ENCODE measurements around the gene HOXA3.

Gene HOXA3

GRCh38 chr7:27112361-27112760 lies 40.0 kb downstream of the HOXA3 start:
- no peak overlapping the region for H3K4me3 ChIP-seq (ENCODE audit: low read depth, low read length)
- no peak overlapping the region for H2BK12ac ChIP-seq (ENCODE audit: low read length)
- peaks cover 13% of the 10 kb centered on the region for H3K9me3 ChIP-seq (ENCODE audit: insufficient read depth, low read depth, low read length)
- no peak overlapping the region for H2AFZ ChIP-seq (ENCODE audit: insufficient read depth, low read length, poor library complexity)
- no peaks in the 10 kb centered on the region for H3K36me3 ChIP-seq (ENCODE audit: control insufficient read depth in 1 of 2, insufficient read depth in 2 of 2, low read length in 2 of 2)
- H4K12ac ChIP-seq (ENCODE audit: low read depth, low read length), result no peak overlapping the region
- H4K91ac ChIP-seq (ENCODE audit: low read depth, low read length), result no peak overlapping the region
- H2BK5ac ChIP-seq (ENCODE audit: low read depth, low read length, poor library complexity), result no peak overlapping the region
- WGBS (ENCODE audit: extremely low coverage, insufficient coverage, insufficient read length), result no CpG with 5 or more reads among the region's 4 CpGs
- peaks cover 83% of the 10 kb centered on the region for H3K27me3 ChIP-seq (ENCODE audit: insufficient read depth, low read length)
- no peak overlapping the region for H3K23ac ChIP-seq (ENCODE audit: low read length)
- DNase-seq, result no peak
- H3K79me2 ChIP-seq (ENCODE audit: control insufficient read depth, insufficient read depth, low read length, poor library complexity), result no peaks in the 10 kb centered on the region
- H3K4me2 ChIP-seq (ENCODE audit: low read length), result no peak overlapping the region
- no peak overlapping the region for H4K8ac ChIP-seq (ENCODE audit: low read depth, low read length)
- no peak overlapping the region for H2BK120ac ChIP-seq (ENCODE audit: insufficient read depth, low read length, poor library complexity)
- no peak overlapping the region for H3K4ac ChIP-seq (ENCODE audit: low read depth, low read length)
- H3K27ac ChIP-seq (ENCODE audit: low read depth, low read length), result no peak overlapping the region
- no peak overlapping the region for H2AK5ac ChIP-seq (ENCODE audit: low read length)
- H3K9ac ChIP-seq (ENCODE audit: low read length), result no peak overlapping the region
- no peaks in the 10 kb centered on the region for H3K79me1 ChIP-seq (ENCODE audit: low read length)
- no peak overlapping the region for H3K14ac ChIP-seq (ENCODE audit: low read length)
- H3K18ac ChIP-seq (ENCODE audit: low read length), result no peak overlapping the region
- peaks cover 2 to 7% of the 10 kb centered on the region in 2 experiments for H3K4me1 ChIP-seq (ENCODE audit: control insufficient read depth in 1 of 2, insufficient read depth in 2 of 2, low read length in 2 of 2)

- H2AK5ac ChIP-seq (ENCODE audit: low read length), result no peak overlapping the region
- no peak overlapping the region for H3K27ac ChIP-seq (ENCODE audit: low read depth, low read length)
- no peaks in the 10 kb centered on the region for H3K79me2 ChIP-seq (ENCODE audit: control insufficient read depth, insufficient read depth, low read length, poor library complexity)
- no peak overlapping the region for H3K14ac ChIP-seq (ENCODE audit: low read length)
- H4K91ac ChIP-seq (ENCODE audit: low read depth, low read length), result no peak overlapping the region
- H2AFZ ChIP-seq (ENCODE audit: insufficient read depth, low read length, poor library complexity), result no peak overlapping the region
- H2BK5ac ChIP-seq (ENCODE audit: low read depth, low read length, poor library complexity), result no peak overlapping the region
- peaks cover 77% of the 10 kb centered on the region for H3K27me3 ChIP-seq (ENCODE audit: insufficient read depth, low read length)
- H3K79me1 ChIP-seq (ENCODE audit: low read length), result no peaks in the 10 kb centered on the region
- peaks cover 2 to 7% of the 10 kb centered on the region in 2 experiments for H3K4me1 ChIP-seq (ENCODE audit: control insufficient read depth in 1 of 2, insufficient read depth in 2 of 2, low read length in 2 of 2)
- no peak overlapping the region for H3K18ac ChIP-seq (ENCODE audit: low read length)
- WGBS (ENCODE audit: extremely low coverage, insufficient coverage, insufficient read length), result no CpG with 5 or more reads among the region's 4 CpGs
- H3K4me3 ChIP-seq (ENCODE audit: low read depth, low read length), result no peak overlapping the region
- H3K4ac ChIP-seq (ENCODE audit: low read depth, low read length), result no peak overlapping the region
- H2BK12ac ChIP-seq (ENCODE audit: low read length), result no peak overlapping the region
- H2BK120ac ChIP-seq (ENCODE audit: insufficient read depth, low read length, poor library complexity), result no peak overlapping the region
- no peak overlapping the region for H3K9ac ChIP-seq (ENCODE audit: low read length)
- H3K9me3 ChIP-seq (ENCODE audit: insufficient read depth, low read depth, low read length), result peaks cover 13% of the 10 kb centered on the region
- H3K4me2 ChIP-seq (ENCODE audit: low read length), result no peak overlapping the region
- H4K8ac ChIP-seq (ENCODE audit: low read depth, low read length), result no peak overlapping the region
- DNase-seq, result no peak
- H4K12ac ChIP-seq (ENCODE audit: low read depth, low read length), result no peak overlapping the region
- H3K36me3 ChIP-seq (ENCODE audit: control insufficient read depth in 1 of 2, insufficient read depth in 2 of 2, low read length in 2 of 2), result no peaks in the 10 kb centered on the region
- H3K23ac ChIP-seq (ENCODE audit: low read length), result no peak overlapping the region
These were observed 40.6 kb downstream of the HOXA3 start for GRCh38 chr7:27111751-27112277.

DNA sequence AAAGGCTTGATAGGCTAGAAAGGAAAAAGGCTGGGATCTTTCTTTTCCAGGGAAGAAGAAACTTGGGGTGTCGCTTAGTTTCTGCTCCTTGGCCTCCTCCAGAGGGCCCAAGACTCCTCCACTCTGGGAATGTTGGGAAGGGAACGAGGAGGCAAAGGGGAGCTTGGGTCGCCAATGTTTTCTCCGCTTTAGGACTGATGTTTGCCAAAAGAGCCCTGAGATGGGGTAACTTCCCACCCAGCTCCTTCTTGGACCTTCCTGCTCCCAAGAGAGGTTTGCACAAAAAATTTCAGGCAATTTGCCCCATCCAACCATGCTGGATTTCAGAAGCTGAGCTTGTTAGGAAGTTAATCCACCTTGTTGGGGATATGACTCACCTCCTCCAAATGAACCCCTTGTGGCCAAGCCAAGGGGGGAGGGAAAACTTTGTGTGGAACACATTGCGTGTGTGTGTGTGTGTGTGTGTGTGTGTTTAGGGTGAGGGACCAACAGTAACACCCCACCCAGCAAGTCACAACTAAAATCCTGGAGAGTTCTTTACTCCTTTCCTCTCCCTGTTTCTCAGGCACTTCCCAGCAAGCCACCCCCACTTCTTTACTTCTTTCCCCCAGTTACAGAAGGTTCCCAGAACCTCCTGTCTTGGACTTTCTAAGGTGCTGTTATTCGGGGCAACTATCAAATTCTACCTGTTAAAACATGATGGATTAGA lies 41.2 kb downstream of the HOXA3 start:
- Histone ChIP-seq H3K14ac (ENCODE audit: low read length) (no peak overlapping the region), H3K4me2 (ENCODE audit: low read length) (no peak overlapping the region), H2AK5ac (ENCODE audit: low read length) (no peak overlapping the region), H2BK120ac (ENCODE audit: insufficient read depth, low read length, poor library complexity) (no peak overlapping the region), H3K4me1 (ENCODE audit: control insufficient read depth in 1 of 2, insufficient read depth in 2 of 2, low read length in 2 of 2) (peaks cover 5 to 7% of the 10 kb centered on the region in 2 experiments), H3K9me3 (ENCODE audit: insufficient read depth, low read depth, low read length) (peaks cover 13% of the 10 kb centered on the region), H3K4ac (ENCODE audit: low read depth, low read length) (no peak overlapping the region), H3K36me3 (ENCODE audit: control insufficient read depth in 1 of 2, insufficient read depth in 2 of 2, low read length in 2 of 2) (no peaks in the 10 kb centered on the region), H3K79me2 (ENCODE audit: control insufficient read depth, insufficient read depth, low read length, poor library complexity) (no peaks in the 10 kb centered on the region), H4K8ac (ENCODE audit: low read depth, low read length) (no peak overlapping the region), H4K12ac (ENCODE audit: low read depth, low read length) (no peak overlapping the region), H3K23ac (ENCODE audit: low read length) (no peak overlapping the region), H3K9ac (ENCODE audit: low read length) (no peak overlapping the region), H3K27ac (ENCODE audit: low read depth, low read length) (no peak overlapping the region), H2AFZ (ENCODE audit: insufficient read depth, low read length, poor library complexity) (no peak overlapping the region), H2BK12ac (ENCODE audit: low read length) (no peak overlapping the region), H3K79me1 (ENCODE audit: low read length) (no peaks in the 10 kb centered on the region), H3K27me3 (ENCODE audit: insufficient read depth, low read length) (peaks cover 80% of the 10 kb centered on the region), H3K18ac (ENCODE audit: low read length) (no peak overlapping the region), H4K91ac (ENCODE audit: low read depth, low read length) (no peak overlapping the region), H3K4me3 (ENCODE audit: low read depth, low read length) (no peak overlapping the region), H2BK5ac (ENCODE audit: low read depth, low read length, poor library complexity) (no peak overlapping the region)
- DNase-seq, result no peak
- WGBS (ENCODE audit: extremely low coverage, insufficient coverage, insufficient read length), result no CpG with 5 or more reads among the region's 6 CpGs

DNA sequence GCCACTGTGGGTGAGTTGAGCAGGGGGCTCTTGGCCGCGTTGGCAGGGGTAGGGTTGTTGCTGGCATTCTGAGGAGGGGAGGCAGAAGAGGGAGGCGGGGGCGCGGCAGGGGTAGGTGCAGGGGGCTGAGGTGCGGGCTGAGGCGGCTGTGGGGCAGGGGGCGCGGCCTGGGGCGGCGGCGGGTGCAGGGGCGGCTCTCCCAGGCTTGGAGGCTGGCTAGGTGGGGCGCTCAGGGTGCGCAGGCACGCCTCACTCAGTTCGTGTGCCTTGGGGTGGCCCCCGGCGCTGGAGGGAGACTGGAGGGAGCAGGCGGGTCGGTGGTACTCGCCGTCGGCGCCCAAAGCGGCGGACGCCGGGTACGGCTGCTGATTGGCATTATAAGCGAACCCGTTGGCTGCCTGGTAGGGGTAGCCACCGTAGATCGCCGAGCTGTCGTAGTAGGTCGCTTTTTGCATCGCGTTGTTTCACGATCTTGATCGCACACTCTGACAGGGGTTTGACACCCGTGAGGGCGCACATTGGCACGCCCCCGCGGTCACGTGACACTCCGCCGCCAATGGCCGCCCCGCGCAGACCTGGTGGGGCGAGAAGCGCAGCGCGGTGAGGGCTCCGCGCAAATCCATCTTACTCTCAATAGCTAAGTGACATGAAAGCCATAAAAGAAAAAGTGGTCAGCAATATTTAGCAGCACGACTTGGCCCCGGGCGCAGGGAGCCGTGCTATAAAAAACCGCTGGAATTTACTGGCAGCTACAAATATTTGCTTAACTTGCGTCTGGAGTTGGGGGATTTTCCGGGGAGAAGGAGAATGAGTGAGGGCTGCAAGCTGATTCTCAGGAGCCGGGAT lies 42.0 kb downstream of the HOXA3 start:
- WGBS (ENCODE audit: extremely low coverage, insufficient coverage, insufficient read length), result no CpG with 5 or more reads among the region's 66 CpGs
- peak overlapping the region; percentile 44 for H3K4me2 ChIP-seq (ENCODE audit: low read length)

More for the DNA sequence above, 42.0 kb downstream of the HOXA3 start:
- H3K79me1 ChIP-seq (ENCODE audit: low read length), result no peaks in the 10 kb centered on the region
- no peak overlapping the region for H4K8ac ChIP-seq (ENCODE audit: low read depth, low read length)
- no peak overlapping the region for H2BK12ac ChIP-seq (ENCODE audit: low read length)
- peak overlapping the region; percentile 21 for H3K4me3 ChIP-seq (ENCODE audit: low read depth, low read length)
- no peak overlapping the region for H2AFZ ChIP-seq (ENCODE audit: insufficient read depth, low read length, poor library complexity)
- H3K79me2 ChIP-seq (ENCODE audit: control insufficient read depth, insufficient read depth, low read length, poor library complexity), result no peaks in the 10 kb centered on the region
- H3K14ac ChIP-seq (ENCODE audit: low read length), result no peak overlapping the region
- no peak for DNase-seq
- H4K12ac ChIP-seq (ENCODE audit: low read depth, low read length), result no peak overlapping the region
- H3K4me1 ChIP-seq (ENCODE audit: control insufficient read depth in 1 of 2, insufficient read depth in 2 of 2, low read length in 2 of 2), result peaks cover 5 to 7% of the 10 kb centered on the region in 2 experiments
- peaks cover 13% of the 10 kb centered on the region for H3K9me3 ChIP-seq (ENCODE audit: insufficient read depth, low read depth, low read length)
- no peak overlapping the region for H3K4ac ChIP-seq (ENCODE audit: low read depth, low read length)
- no peak overlapping the region for H3K9ac ChIP-seq (ENCODE audit: low read length)
- no peak overlapping the region for H2AK5ac ChIP-seq (ENCODE audit: low read length)
- H3K23ac ChIP-seq (ENCODE audit: low read length), result no peak overlapping the region
- peaks cover 80% of the 10 kb centered on the region for H3K27me3 ChIP-seq (ENCODE audit: insufficient read depth, low read length)
- H3K18ac ChIP-seq (ENCODE audit: low read length), result no peak overlapping the region
- H4K91ac ChIP-seq (ENCODE audit: low read depth, low read length), result no peak overlapping the region
- no peak overlapping the region for H2BK5ac ChIP-seq (ENCODE audit: low read depth, low read length, poor library complexity)
- no peaks in the 10 kb centered on the region for H3K36me3 ChIP-seq (ENCODE audit: control insufficient read depth in 1 of 2, insufficient read depth in 2 of 2, low read length in 2 of 2)
- no peak overlapping the region for H2BK120ac ChIP-seq (ENCODE audit: insufficient read depth, low read length, poor library complexity)
- no peak overlapping the region for H3K27ac ChIP-seq (ENCODE audit: low read depth, low read length)
